Measurements from ENCODE around the gene CA11. TPM values are rescaled to one million over a fixed set of nuclear protein-coding genes. Genes with fewer than 3 reads are reported as not detected.

The CA11 gene
- total and polyA plus RNA-seq, 9 of the 15 experiments (the other 6 are each of a cell fraction or from before 2014, with no cell fraction given), result 2.9 to 19.9 (median 8.3) TPM

DNA sequence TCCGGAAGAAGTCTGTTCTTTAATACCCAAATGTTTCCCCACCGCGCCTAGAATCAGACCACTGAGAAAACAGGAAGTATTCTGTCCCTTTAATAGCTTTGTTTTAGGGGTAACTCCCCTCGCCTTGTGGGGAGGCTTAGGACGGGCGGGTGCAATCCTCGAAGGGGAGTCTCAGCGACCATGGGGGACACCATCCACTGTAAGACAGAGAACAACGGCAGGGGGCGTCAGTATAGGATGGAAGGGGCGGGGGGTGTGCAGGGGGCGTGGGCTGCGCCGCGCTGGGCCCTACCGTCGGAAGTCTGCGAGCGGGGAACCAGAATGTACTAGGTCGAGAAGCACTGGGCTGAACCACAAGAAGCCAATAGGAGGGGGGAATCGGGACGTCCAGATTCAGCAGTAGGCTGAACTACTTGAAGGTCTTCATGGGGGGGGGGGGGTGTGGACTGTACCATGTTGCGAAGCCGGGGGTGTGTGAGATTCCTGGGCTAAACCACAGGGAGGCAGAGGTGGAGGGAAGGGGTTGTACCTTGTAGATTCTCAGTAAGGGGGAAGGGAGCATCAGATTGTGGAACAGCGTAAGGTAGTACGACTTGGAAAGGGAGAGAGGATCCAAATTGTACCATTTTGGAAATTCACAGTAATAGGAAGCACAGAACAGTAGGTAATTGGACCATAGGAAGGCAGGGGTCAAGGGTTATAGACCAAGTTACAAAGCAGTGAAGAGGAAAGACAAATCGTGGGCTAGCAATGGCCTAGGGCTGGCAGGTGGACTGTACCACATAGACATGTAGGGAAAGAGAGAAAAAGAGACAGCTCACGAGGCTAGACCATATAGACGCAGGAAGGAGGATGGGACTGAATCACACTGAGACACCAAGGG lies 7.8 kb downstream of the CA11 start (continued):
- TF ChIP-seq, protein P1, sequence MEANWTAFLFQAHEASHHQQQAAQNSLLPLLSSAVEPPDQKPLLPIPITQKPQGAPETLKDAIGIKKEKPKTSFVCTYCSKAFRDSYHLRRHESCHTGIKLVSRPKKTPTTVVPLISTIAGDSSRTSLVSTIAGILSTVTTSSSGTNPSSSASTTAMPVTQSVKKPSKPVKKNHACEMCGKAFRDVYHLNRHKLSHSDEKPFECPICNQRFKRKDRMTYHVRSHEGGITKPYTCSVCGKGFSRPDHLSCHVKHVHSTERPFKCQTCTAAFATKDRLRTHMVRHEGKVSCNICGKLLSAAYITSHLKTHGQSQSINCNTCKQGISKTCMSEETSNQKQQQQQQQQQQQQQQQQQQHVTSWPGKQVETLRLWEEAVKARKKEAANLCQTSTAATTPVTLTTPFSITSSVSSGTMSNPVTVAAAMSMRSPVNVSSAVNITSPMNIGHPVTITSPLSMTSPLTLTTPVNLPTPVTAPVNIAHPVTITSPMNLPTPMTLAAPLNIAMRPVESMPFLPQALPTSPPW (CRISPR knock-in tag; IDR thresholded peaks at IDR 0.05), result peak; percentile 68
- peak; percentile 87 for TF ChIP-seq ZSCAN29 (IDR thresholded peaks at IDR 0.05)
- peak; percentile 99 for TF ChIP-seq ZNF740 (CRISPR knock-in tag; IDR thresholded peaks at IDR 0.05)
- peak in 1 of 2 experiments; percentile 99; a peak in 2 of 4 replicates for TF ChIP-seq ZNF740 (tag; IDR thresholded peaks at IDR 0.05)
- no peak for TF ChIP-seq PURB (CRISPR knock-in tag; IDR thresholded peaks at IDR 0.05; ENCODE audit: low read depth)
- TF ChIP-seq SMAD1 (IDR thresholded peaks at IDR 0.05; ENCODE audit: low read depth, low read length, partially characterized antibody), result peak; percentile 72
- TF ChIP-seq ZNF695 (CRISPR knock-in tag; IDR thresholded peaks at IDR 0.05), result no peak
- TF ChIP-seq RBM17 (IDR thresholded peaks at IDR 0.05; ENCODE audit: borderline replicate concordance, low read depth, low read length), result no peak
- no peak for TF ChIP-seq ZFP36 (IDR thresholded peaks at IDR 0.05; ENCODE audit: low read depth, low read length, partially characterized antibody)
- TF ChIP-seq POLR2A (conservative IDR thresholded peaks at IDR 0.05), result peak; percentile 60; the same call in 1 of the 2 replicates
- TF ChIP-seq USF1 (CRISPR knock-in tag; IDR thresholded peaks at IDR 0.05), result no peak
- TF ChIP-seq PHTF2 (CRISPR knock-in tag; IDR thresholded peaks at IDR 0.05), result no peak
- TF ChIP-seq ZBTB9 (CRISPR knock-in tag; IDR thresholded peaks at IDR 0.05), result no peak
- TF ChIP-seq, protein P2, sequence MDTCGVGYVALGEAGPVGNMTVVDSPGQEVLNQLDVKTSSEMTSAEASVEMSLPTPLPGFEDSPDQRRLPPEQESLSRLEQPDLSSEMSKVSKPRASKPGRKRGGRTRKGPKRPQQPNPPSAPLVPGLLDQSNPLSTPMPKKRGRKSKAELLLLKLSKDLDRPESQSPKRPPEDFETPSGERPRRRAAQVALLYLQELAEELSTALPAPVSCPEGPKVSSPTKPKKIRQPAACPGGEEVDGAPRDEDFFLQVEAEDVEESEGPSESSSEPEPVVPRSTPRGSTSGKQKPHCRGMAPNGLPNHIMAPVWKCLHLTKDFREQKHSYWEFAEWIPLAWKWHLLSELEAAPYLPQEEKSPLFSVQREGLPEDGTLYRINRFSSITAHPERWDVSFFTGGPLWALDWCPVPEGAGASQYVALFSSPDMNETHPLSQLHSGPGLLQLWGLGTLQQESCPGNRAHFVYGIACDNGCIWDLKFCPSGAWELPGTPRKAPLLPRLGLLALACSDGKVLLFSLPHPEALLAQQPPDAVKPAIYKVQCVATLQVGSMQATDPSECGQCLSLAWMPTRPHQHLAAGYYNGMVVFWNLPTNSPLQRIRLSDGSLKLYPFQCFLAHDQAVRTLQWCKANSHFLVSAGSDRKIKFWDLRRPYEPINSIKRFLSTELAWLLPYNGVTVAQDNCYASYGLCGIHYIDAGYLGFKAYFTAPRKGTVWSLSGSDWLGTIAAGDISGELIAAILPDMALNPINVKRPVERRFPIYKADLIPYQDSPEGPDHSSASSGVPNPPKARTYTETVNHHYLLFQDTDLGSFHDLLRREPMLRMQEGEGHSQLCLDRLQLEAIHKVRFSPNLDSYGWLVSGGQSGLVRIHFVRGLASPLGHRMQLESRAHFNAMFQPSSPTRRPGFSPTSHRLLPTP (IDR thresholded peaks at IDR 0.05; ENCODE audit: borderline replicate concordance, extremely low read depth, insufficient read length), result no peak
- peak; percentile 65; the same call in 1 of the 2 replicates for TF ChIP-seq PHB2 (IDR thresholded peaks at IDR 0.05; ENCODE audit: low read depth)
- no peak for TF ChIP-seq BMI1 (IDR thresholded peaks at IDR 0.05; ENCODE audit: low read length)
- peak; percentile 53 to 74; a peak in 3 of 4 replicates for TF ChIP-seq SIX5 (IDR thresholded peaks at IDR 0.05; ENCODE audit: borderline replicate concordance in 1 of 2, insufficient read depth in 1 of 2, low read depth in 1 of 2, low read length in 2 of 2)
- 0 out of 2 replicates have a peak, but pooled peaks have one; percentile 38 for TF ChIP-seq SUPT5H (IDR thresholded peaks at IDR 0.05)

All from K562 (cell line).